ENCODE measurements around the gene ENTHD1.

DNA sequence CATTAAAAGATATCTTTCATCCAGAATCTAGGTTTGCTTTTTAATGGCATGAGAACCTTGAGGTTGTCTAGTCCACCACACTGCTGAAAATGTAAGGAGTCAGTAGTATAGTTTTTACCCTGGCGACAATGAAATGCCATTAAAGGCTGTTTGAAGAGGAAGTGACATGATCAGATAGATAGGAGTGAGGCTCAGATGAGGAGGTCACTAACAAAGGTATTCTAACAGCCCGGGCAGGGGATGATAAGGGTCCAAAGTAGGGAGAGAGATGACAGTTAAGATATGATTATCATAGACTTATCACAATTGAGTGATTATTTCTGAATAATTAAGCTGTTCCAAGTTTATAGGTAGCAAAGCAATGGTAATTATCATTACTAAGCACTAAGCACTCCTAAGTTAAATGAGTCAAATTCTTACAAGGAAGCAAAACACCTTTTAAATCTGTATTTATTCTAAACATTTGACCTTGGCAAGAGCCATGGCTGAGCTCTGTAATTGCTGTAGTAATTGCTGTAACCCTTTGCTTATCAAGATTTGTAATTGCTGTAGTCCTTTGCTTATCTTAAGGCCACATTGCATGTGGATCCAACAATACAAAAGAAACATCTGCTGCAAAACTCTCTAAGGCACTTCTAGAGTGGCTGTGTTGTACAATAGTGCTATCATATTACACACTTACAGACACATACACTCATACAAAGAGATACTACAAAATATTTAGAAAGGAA lies 92.6 kb downstream of the ENTHD1 start:
- TF ChIP-seq, protein P1, sequence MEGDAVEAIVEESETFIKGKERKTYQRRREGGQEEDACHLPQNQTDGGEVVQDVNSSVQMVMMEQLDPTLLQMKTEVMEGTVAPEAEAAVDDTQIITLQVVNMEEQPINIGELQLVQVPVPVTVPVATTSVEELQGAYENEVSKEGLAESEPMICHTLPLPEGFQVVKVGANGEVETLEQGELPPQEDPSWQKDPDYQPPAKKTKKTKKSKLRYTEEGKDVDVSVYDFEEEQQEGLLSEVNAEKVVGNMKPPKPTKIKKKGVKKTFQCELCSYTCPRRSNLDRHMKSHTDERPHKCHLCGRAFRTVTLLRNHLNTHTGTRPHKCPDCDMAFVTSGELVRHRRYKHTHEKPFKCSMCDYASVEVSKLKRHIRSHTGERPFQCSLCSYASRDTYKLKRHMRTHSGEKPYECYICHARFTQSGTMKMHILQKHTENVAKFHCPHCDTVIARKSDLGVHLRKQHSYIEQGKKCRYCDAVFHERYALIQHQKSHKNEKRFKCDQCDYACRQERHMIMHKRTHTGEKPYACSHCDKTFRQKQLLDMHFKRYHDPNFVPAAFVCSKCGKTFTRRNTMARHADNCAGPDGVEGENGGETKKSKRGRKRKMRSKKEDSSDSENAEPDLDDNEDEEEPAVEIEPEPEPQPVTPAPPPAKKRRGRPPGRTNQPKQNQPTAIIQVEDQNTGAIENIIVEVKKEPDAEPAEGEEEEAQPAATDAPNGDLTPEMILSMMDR (IDR thresholded peaks at IDR 0.05; ENCODE audit: low read depth, low read length, poor library complexity, severe bottlenecking): no peak
- TF ChIP-seq EZH2phosphoT487 (IDR thresholded peaks at IDR 0.05; ENCODE audit: borderline replicate concordance, low read length): no peak

Measured in DOHH2 (cell line).